T-cell (primary cell): Measurements from ENCODE around the gene STIM1. TPM values are rescaled to one million over a fixed set of nuclear protein-coding genes. Genes with fewer than 3 reads are reported as not detected.
A peak's percentile ranks its signal among the peaks of the same experiment; 100 is the strongest.

Experiments
- ATAC-seq, 4 experiments: fragments of 200-7000 bp in 3 of 4; fragments of 150-1000 bp in 1 of 4; cut with Tn5 transposase; replicated peaks in 1 of 4; 1 replicate in 3 of 4; 2 replicates in 1 of 4; pipeline ENCODE4 v1.10.0; 2021; ENCODE audit warnings: moderate library complexity in 3 of 4, mild to moderate bottlenecking in 2 of 4, moderate number of reproducible peaks in 1 of 4
- CTCF ChIA-PET, 2 donors: fragments of 300-600 bp; sonication (Branson Sonifier 250); formaldehyde crosslinking; loops; one replicate each; lab custom pipeline; 2022; ENCODE audit warnings: antibody characterized with exemption in 2 of 2; lab: Charles Lee
- POLR2A ChIA-PET, 2 donors: fragments of 300-600 bp; sonication (Branson Sonifier 250); formaldehyde crosslinking; loops; one replicate each; lab custom pipeline; 2022; ENCODE audit warnings: antibody characterized with exemption in 2 of 2; lab: Charles Lee
- DNase-seq, 35 experiments: peaks; one replicate each; pipeline versions ENCODE4 v3.0.0 to v3.0.0-alpha.2; 2013 to 2023
- H3K27ac ChIP-seq: one replicate; pipeline ENCODE4 v1.5.1; 2013; ENCODE audit warnings: low read length
- H3K27me3 ChIP-seq, 2 experiments: replicated peaks in 1 of 2; 1 replicate in 1 of 2; 2 replicates in 1 of 2; pipeline versions ENCODE4 v1.6.1 to v1.7.0; 2013; ENCODE audit warnings: low read length in 1 of 2, mixed read lengths in 1 of 2; ENCODE audit not compliant: control insufficient read depth in 2 of 2, insufficient read depth in 2 of 2; ENCODE audit errors: extremely low read depth in 1 of 2
- H3K36me3 ChIP-seq, 2 donors: 1 replicate in 1 of 2; 2 replicates in 1 of 2; pipeline versions ENCODE4 v1.6.1 to v1.7.0; 2013; ENCODE audit warnings: low read length in 1 of 2; ENCODE audit not compliant: control insufficient read depth in 2 of 2, insufficient read depth in 1 of 2; ENCODE audit errors: extremely low read depth in 1 of 2
- H3K4me1 ChIP-seq, 2 experiments: 1 replicate in 1 of 2; 2 replicates in 1 of 2; pipeline versions ENCODE4 v1.6.1 to v1.7.0; 2013; ENCODE audit warnings: low read length in 2 of 2, mixed read lengths in 1 of 2; ENCODE audit not compliant: insufficient read depth in 2 of 2, control insufficient read depth in 1 of 2; ENCODE audit errors: extremely low read depth in 1 of 2
- H3K4me3 ChIP-seq, 2 donors: 1 replicate in 1 of 2; 2 replicates in 1 of 2; pipeline versions ENCODE4 v1.5.1 to v1.7.0; 2013; ENCODE audit warnings: mild to moderate bottlenecking in 2 of 2, low read length in 1 of 2, moderate library complexity in 1 of 2; ENCODE audit not compliant: control insufficient read depth in 1 of 2; ENCODE audit errors: extremely low read depth in 1 of 2
- H3K9me3 ChIP-seq: 2 replicates; pipeline ENCODE4 v1.7.0; 2013
- H3K27ac Mint-ChIP-seq, 2 donors: one replicate each; pipeline ENCODE4 v1.8.0; 2020 to 2021; ENCODE audit warnings: mild to moderate bottlenecking in 2 of 2, mixed read lengths in 2 of 2
- H3K27me3 Mint-ChIP-seq, 2 donors: one replicate each; pipeline ENCODE4 v1.8.0; 2021 to 2022; ENCODE audit warnings: mixed read lengths in 2 of 2
- H3K36me3 Mint-ChIP-seq: one replicate; pipeline ENCODE4 v1.8.0; 2021; ENCODE audit warnings: mixed read lengths
- H3K4me1 Mint-ChIP-seq, 3 donors: one replicate each; pipeline ENCODE4 v1.8.0; 2020 to 2022; ENCODE audit warnings: mixed read lengths in 3 of 3, mild to moderate bottlenecking in 1 of 3
- H3K4me3 Mint-ChIP-seq, 3 donors: one replicate each; pipeline ENCODE4 v1.8.0; 2020 to 2022; ENCODE audit warnings: mild to moderate bottlenecking in 3 of 3, mixed read lengths in 3 of 3, moderate library complexity in 3 of 3
- H3K9me3 Mint-ChIP-seq, 3 donors: one replicate each; pipeline ENCODE4 v1.8.0; 2020 to 2022; ENCODE audit warnings: mixed read lengths in 3 of 3
- WGBS: methylation state at CpG from one replicate; pipeline ENCODE4 v1.1.5; 2013; ENCODE audit warnings: missing lambda C conversion rate; ENCODE audit not compliant: insufficient coverage; 5-methylcytosine and 5-hydroxymethylcytosine counted together
- total RNA-seq, 35 experiments: library from RNA in 6 of 35; stranded (reverse) in 6 of 35; fragments of 120-200 nt in 1 of 35; gene quantifications; one replicate each; pipeline versions ENCODE4 v1.2.1 to v1.2.4 and lab custom pipeline; 2013 to 2026

Gene STIM1
- total RNA-seq, 5 donors from 2014 or later (not counting 1 experiment from before 2014, with no cell fraction given): 87.6 to 139 (median 94.5) TPM

- no peaks in the 10 kb centered on the region for H3K9me3 ChIP-seq
- ATAC-seq: no peak
- no peaks in the 10 kb centered on the region for H3K27me3 Mint-ChIP-seq
- no CpG with 5 or more reads among the region's 2 CpGs for WGBS
- no peaks in the 10 kb centered on the region for H3K27me3 ChIP-seq
- no peak for DNase-seq
- H3K4me1 Mint-ChIP-seq: peaks cover 71 to 88% (median 87%) of the 10 kb centered on the region in 3 donors
- H3K36me3 ChIP-seq: peaks cover 6% of the 10 kb centered on the region in 2 donors
- peaks cover 21% of the 10 kb centered on the region for H3K36me3 Mint-ChIP-seq
- no peak overlapping the region for H3K27ac ChIP-seq
- no peak overlapping the region for H3K4me3 Mint-ChIP-seq
- peak overlapping the region in 1 of 2 donors; percentile 85 for H3K27ac Mint-ChIP-seq
- ChIA-PET CTCF (no interaction called here), POLR2A (interaction anchor here in 1 of 2 donors (0.6 to 0.7 kb wide), 2 partner anchors 130 to 139 kb away, joined by 4 to 11 read pairs; no protein-coding TSS in a partner anchor)
- H3K4me3 ChIP-seq: no peak overlapping the region
- H3K4me1 ChIP-seq: peaks cover 8 to 22% of the 10 kb centered on the region in 2 experiments
- no peaks in the 10 kb centered on the region for H3K9me3 Mint-ChIP-seq
These were observed 77.2 kb downstream of the STIM1 start for GRCh38 chr11:3932698-3933097.

GRCh38 chr11:3933165-3933628, 77.7 kb downstream of the STIM1 start:
- Mint-ChIP-seq H3K27ac (peak overlapping the region; percentile 80 to 85), H3K4me3 (no peak overlapping the region), H3K4me1 (peaks cover 70 to 84% (median 83%) of the 10 kb centered on the region in 3 donors), H3K27me3 (no peaks in the 10 kb centered on the region), H3K36me3 (peaks cover 21% of the 10 kb centered on the region), H3K9me3 (no peaks in the 10 kb centered on the region)
- H3K4me3 ChIP-seq: no peak overlapping the region
- ATAC-seq (no peak), DNase-seq (no peak)
- H3K9me3 ChIP-seq: no peaks in the 10 kb centered on the region
- peaks cover 8 to 22% of the 10 kb centered on the region in 2 experiments for H3K4me1 ChIP-seq
- POLR2A ChIA-PET: interaction anchor here in 1 of 2 donors (0.7 to 1.0 kb wide), 2 partner anchors 26 to 139 kb away, joined by 3 to 11 read pairs; no protein-coding TSS in a partner anchor
- no CpG with 5 or more reads among the region's 1 CpG for WGBS
- peaks cover 6% of the 10 kb centered on the region in 2 donors for H3K36me3 ChIP-seq
- H3K27ac ChIP-seq: no peak overlapping the region
- H3K27me3 ChIP-seq: no peaks in the 10 kb centered on the region
- CTCF ChIA-PET: no interaction called here

GRCh38 chr11:3934658-3935057, 79.2 kb downstream of the STIM1 start:
- no peak for DNase-seq
- Histone ChIP-seq H3K4me1 (peaks cover 8 to 25% of the 10 kb centered on the region in 2 experiments), H3K27ac (no peak overlapping the region), H3K36me3 (peaks cover 0 to under 1% of the 10 kb centered on the region in 2 donors), H3K9me3 (no peaks in the 10 kb centered on the region), H3K4me3 (no peak overlapping the region), H3K27me3 (no peaks in the 10 kb centered on the region)
- H3K36me3 Mint-ChIP-seq: peaks cover 11% of the 10 kb centered on the region
- H3K27me3 Mint-ChIP-seq: no peaks in the 10 kb centered on the region
- no CpG with 5 or more reads among the region's 1 CpG for WGBS
- ChIA-PET CTCF (interaction anchor here (0.5 to 1.0 kb wide), 2 partner anchors 53 to 80 kb away, joined by 3 read pairs; no protein-coding TSS in a partner anchor), POLR2A (no interaction called here)
- H3K9me3 Mint-ChIP-seq: no peaks in the 10 kb centered on the region
- H3K4me3 Mint-ChIP-seq: no peak overlapping the region
- peak overlapping the region; percentile 80 to 85 for H3K27ac Mint-ChIP-seq
- H3K4me1 Mint-ChIP-seq: peaks cover 69 to 84% (median 83%) of the 10 kb centered on the region in 3 donors
- ATAC-seq: no peak

DNA sequence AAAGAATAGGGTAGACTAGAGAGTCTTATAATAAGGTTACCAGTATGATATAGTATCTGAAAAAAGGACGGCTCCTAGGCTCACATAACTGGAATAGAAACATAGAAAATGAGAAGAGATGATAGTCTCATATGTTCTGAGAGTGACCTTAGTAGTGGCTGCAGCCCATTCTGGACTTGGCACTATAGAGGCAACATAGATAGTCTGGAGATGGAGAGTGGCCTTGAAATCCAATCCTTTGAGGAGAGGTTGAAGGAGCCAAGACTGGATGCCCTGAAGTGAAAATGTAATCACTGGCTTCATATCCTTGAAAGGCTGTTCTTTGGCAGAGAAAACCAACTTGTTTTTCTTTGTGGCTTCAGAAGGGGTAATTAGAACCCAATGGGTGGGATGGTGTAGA, 81.1 kb downstream of the STIM1 start:
- WGBS: 100% methylated on average over 1 of the region's 1 CpG
- ATAC-seq (no peak), DNase-seq (no peak)
- Mint-ChIP-seq H3K9me3 (no peaks in the 10 kb centered on the region), H3K27ac (peak overlapping the region; percentile 37), H3K4me1 (peaks cover 82 to 88% (median 84%) of the 10 kb centered on the region in 3 donors), H3K4me3 (no peak overlapping the region), H3K36me3 (peaks cover 16% of the 10 kb centered on the region), H3K27me3 (no peaks in the 10 kb centered on the region)
- ChIA-PET CTCF (no interaction called here), POLR2A (interaction anchor here in 1 of 2 donors (0.6 kb wide), 1 partner anchor 72 kb away, joined by 6 read pairs; no protein-coding TSS in a partner anchor)
- H3K27ac ChIP-seq: no peak overlapping the region
- H3K36me3 ChIP-seq: no peaks in the 10 kb centered on the region
- no peaks in the 10 kb centered on the region for H3K9me3 ChIP-seq
- H3K4me3 ChIP-seq: no peak overlapping the region
- H3K4me1 ChIP-seq: peaks cover 15 to 28% of the 10 kb centered on the region in 2 experiments
- no peaks in the 10 kb centered on the region for H3K27me3 ChIP-seq

DNA sequence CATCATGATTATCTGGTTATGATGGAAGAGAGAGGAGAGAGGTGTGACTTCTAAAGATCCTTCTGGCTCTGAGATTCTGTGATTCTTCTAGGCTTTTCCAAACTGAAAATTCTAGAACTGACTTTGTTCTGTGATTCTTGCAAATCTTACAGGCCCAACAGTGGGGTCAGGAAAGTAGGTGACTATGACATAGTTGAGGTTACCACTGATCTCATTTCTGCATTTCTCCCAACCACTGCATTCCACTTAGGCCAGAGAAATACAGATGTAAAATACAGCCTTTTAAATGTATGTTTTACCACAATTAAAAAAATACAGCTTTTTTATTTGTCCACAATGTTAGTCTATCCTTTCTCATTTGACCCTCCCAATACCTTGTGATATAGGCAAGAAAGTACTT, 83.7 kb downstream of the STIM1 start:
- Mint-ChIP-seq H3K4me3 (no peak overlapping the region), H3K36me3 (peaks cover 21% of the 10 kb centered on the region), H3K27ac (peak overlapping the region; percentile 85 to 87), H3K4me1 (peaks cover 89 to 92% (median 91%) of the 10 kb centered on the region in 3 donors), H3K9me3 (no peaks in the 10 kb centered on the region), H3K27me3 (no peaks in the 10 kb centered on the region)
- DNase-seq (no peak), ATAC-seq (no peak)
- Histone ChIP-seq H3K36me3 (no peaks in the 10 kb centered on the region), H3K4me3 (no peak overlapping the region), H3K27me3 (no peaks in the 10 kb centered on the region), H3K27ac (no peak overlapping the region), H3K4me1 (peaks cover 35 to 45% of the 10 kb centered on the region in 2 experiments), H3K9me3 (no peaks in the 10 kb centered on the region)
- ChIA-PET POLR2A (no interaction called here), CTCF (interaction anchor here in 1 of 2 donors (1.5 kb wide), 1 partner anchor 13 kb away, joined by 5 read pairs; no protein-coding TSS in a partner anchor)

GRCh38 chr11:3939651-3940190, 84.3 kb downstream of the STIM1 start:
- ChIA-PET POLR2A (no interaction called here), CTCF (interaction anchor here in 1 of 2 donors (1.5 kb wide), 1 partner anchor 13 kb away, joined by 5 read pairs; no protein-coding TSS in a partner anchor)
- no peak overlapping the region for H3K4me3 Mint-ChIP-seq
- H3K9me3 Mint-ChIP-seq: no peaks in the 10 kb centered on the region
- H3K4me3 ChIP-seq: no peak overlapping the region
- H3K9me3 ChIP-seq: no peaks in the 10 kb centered on the region
- H3K36me3 Mint-ChIP-seq: peaks cover 26% of the 10 kb centered on the region
- ATAC-seq: no peak
- H3K27ac Mint-ChIP-seq: peak overlapping the region; percentile 87 to 92
- H3K36me3 ChIP-seq: no peaks in the 10 kb centered on the region
- WGBS: no CpG with 5 or more reads among the region's 2 CpGs
- H3K27ac ChIP-seq: no peak overlapping the region
- no peaks in the 10 kb centered on the region for H3K27me3 Mint-ChIP-seq
- H3K4me1 Mint-ChIP-seq: peaks cover 89 to 92% (median 91%) of the 10 kb centered on the region in 3 donors
- no peaks in the 10 kb centered on the region for H3K27me3 ChIP-seq
- peaks cover 37 to 47% of the 10 kb centered on the region in 2 experiments for H3K4me1 ChIP-seq
- no peak for DNase-seq
